ENCODE data around the gene RALGAPA1.

The RALGAPA1 gene

DNA sequence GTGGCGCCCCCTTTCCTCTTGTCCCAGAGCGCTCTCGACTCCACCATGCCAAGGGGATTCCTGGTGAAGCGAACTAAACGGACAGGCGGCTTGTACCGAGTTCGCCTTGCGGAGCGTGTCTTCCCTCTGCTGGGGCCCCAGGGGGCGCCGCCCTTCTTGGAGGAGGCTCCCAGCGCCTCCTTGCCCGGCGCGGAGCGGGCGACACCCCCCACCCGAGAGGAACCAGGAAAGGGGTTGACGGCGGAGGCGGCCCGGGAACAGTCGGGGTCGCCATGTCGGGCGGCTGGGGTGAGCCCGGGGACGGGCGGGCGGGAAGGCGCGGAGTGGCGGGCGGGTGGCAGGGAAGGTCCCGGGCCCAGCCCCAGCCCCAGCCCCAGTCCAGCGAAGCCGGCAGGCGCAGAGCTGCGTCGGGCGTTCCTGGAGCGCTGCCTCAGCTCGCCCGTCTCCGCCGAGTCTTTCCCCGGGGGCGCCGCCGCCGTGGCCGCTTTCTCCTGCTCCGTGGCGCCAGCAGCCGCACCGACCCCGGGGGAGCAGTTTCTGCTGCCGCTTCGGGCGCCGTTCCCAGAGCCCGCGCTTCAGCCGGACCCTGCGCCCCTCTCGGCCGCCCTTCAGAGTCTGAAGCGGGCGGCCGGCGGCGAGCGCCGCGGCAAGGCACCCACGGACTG is 274.8 kb downstream of the RALGAPA1 start:
- DNase-seq, result peak in 1 of 5 donors; percentile 5

DNA sequence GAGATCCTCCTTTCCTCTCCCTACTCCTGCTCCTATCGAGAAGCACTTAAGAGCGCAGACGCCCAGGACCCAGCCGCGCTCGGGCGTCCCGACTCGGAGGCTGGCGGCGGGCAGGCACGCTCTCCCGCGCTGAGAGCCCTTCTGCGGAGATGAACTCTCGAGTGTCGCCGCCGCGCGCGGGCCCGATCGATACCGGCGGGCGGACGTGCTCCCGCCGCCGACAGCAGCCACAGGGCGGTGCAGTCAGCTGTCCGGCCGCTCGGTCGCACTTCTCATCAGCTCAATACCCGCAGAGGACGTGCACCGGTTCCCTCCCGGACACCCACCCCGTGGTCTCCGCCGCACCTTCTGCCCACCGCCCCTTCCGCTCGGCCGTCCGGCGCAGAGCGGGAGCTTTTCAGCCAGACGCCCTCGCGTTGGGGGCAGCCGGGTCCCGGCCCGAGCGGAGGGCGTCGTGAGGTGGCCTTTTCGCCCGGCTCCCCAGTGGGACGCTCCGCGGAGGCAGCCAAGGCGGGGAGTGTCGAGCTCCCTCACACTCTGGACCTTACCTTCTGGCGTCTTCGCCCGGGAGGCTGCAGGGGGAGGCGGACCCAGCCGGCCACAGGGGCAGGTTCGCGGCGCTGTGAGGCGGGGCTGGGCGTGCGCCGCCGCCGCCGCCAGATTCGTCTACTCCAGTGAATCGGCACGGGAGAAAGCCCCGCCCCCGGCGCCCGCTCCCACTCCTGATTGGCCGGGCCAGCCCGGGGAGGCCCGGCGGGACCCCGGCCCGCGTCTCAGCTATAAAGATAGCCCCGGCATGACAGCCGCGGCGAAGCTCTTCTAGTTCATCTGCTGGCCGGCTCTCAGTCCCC is 275.5 kb downstream of the RALGAPA1 start, which contains the start of gene INSM2:
Gene INSM2, plus strand, starts transcription at position 808 of the 851 bp plus-strand sequence. CDS start 89 bp downstream, outside the sequence.
- peak in 3 of 5 donors; percentile 19 to 47 (median 23) for DNase-seq

DNA sequence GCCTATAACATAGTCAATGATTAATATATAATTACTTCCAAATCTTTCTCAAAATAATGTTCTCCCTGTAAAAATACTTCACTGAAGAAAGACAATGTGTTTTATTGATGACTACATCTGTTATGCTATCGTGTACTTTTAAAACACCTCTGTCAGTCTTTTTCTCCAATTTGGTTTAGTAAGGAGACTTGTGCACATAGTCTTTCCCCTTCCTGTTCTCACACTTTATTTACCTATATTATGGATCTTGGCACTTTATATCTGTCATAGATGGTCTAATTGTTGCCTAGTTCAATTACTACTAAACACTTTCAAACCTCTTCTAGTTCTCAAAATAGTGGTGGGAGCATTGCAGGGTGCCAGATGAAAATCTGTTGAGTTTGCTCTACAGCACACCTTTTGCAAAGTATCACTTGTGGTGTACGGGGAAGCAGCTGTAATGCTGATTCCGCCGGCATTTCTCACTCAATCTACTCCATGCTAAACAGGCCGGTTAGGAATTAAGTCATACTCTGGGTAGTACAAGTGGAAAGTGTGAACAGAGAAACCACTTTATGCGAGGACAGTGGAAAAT is 276.2 kb downstream of the RALGAPA1 start:
- DNase-seq, result peak in 1 of 5 donors; percentile 2

DNA sequence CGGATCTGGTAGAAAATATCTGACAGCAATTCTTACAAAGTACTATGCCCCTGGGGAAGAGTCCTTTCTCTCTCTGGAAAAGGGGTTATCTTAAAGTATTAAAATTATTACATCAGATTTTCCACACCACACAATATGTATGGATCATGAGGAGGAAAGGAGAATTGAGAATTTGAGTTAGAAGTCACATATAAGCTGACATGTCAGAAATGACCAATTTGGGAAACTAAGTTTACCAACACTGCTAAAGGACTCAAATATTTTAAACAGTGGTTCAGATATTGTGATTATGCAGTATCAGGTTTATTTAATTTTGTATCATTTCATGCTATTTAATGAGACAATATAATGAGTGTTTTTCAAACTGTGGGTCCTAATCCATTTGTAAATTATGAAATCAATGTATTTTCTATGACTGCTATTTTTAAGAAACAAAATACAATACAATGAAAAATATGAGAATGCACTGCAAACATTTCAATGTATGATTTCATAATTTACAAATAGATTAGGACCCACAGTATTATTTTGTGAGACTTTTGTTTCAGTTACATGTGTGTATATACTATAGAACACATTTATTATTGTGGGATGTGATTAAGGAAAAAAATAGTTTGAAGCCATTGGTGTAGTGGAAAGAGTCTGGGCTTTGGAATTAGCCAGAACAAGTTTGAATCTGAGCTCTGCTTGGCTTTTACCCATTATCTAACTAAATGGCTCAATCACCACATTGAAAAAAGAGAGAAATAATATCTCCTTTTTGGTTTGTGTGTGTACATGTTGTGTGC is 276.9 kb downstream of the RALGAPA1 start:
- no peak for DNase-seq

DNA sequence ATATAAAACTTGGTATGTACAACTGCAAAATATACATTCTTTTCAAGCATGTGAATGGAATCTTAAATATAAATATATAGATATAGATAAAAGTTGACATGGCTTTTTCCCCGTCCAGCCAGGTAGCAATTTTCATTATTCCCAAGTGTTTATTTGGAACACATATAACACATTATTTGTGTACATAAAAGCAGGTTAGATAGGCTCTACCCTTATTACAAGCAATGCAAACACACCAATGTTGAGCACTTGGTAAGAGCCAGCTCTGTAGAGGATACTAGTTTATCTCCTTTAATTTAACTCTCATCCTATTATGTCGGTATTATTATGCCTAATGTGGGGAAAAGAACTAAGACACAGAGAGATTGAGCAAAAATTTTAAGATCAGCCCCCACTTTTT is 282.1 kb downstream of the RALGAPA1 start:
- no peak for DNase-seq

DNA sequence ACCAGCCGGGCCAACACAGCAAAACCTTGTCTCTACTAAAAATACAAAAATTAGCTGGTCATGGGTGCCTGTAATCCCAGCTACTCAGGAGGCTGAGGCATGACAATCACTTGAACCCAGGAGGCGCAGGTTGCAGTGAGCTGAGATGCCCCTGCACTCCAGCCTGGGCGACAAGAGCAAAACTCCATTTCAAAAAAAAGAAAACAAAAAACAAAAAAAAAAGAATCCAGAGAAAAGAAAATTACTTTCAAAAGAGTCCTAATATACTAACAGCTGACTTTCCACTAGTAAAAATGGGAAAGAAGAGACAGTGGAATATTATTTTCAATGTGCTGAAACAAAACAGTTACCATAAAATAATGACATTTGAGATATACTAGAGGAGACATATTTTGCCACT is 283.4 kb downstream of the RALGAPA1 start:
- DNase-seq, result no peak

DNA sequence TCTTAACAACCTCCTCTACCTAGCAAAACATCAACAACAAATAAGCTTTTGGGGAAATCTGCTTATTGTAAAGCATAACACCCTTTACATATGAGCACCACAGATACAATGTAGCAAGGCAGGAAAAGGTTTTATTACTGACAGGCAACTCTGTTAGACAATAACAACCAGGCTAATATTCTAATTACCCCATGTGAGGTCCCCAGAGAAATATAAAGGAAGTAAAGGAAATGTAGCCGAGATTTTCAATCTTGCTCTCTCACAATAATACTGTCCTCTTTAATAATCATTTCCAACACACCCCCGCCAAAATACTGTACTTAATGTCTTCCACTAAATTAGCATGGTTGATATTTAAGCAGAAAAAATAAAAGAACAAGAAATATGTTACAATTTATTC is 289.1 kb downstream of the RALGAPA1 start:
- DNase-seq, result no peak

DNA sequence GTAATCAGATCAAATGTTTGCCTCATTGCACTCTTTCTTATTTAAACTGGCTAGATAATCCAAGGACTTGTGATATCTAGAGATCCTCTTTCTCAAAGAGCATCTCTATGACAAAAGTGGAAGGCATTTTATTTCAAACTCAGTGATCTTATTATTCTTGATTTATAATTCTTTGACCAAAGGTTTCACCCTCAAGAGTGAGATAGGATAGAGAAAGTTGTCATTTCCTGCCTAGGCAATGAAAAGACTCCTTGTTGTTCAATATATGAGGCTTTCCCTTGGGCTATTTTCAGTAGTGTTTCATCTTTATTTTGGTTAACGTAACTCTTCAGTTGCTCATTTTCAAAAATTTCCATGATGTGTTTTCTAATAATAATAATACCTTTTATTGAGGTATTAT is 293.2 kb downstream of the RALGAPA1 start:
- no peak for DNase-seq

DNA sequence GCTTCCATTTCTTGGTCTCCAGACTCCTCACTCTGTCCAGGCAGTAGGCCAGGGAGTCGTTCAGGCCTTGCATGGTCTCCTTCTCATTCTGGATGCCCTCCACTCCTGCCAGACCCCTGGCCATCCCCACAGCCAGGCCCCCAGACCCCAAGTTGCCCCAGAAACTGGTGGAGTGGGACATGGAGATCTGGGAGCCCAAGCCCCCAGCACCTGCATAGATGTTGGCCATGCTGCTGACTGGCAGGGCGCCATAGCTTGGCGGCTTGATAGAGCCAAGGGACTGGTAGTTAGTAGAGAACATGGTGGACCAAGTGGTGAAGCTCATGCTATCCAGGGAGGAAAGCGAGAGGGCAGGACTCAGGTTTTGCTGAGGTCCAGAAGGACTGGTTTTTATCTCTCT is 296.3 kb downstream of the RALGAPA1 start:
- no peak for DNase-seq

DNA sequence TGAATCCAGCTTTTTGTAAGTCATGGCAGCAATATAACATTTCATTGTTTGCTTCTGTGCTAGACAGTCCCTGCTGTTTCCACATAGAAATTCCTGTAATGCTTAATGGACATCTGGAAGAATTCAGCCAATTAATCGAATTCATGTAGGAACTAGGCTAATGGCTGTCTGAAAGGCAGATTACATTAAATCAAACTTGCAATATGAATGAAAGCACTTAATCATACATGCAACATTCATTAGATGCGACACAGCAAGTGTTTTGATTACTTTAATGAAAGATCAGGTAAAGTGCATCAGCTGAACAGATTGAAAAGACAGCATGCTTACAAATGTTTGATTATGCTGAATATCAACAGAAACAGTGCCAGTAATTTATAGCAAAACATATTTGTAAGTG is 299.2 kb downstream of the RALGAPA1 start:
- no peak for DNase-seq

DNA sequence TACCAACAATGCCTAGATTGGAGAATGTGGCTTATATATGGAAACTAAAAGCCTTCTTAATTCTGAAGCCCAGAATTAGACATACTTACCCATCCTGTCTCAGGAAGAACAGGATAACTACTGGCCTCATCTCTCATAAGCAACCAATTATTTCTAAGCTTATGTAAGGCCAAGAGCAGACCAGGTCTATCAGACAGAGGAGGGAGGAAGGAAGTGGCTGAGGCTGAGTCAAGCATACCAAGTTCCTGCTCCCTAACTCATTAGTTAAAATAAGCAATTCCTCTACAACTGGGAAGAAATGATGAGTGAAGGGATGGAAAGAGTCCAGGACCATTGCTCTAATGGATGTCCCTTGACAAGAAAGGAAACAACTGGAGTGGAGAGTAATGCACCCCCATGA is 302.2 kb downstream of the RALGAPA1 start:
- no peak for DNase-seq

DNA sequence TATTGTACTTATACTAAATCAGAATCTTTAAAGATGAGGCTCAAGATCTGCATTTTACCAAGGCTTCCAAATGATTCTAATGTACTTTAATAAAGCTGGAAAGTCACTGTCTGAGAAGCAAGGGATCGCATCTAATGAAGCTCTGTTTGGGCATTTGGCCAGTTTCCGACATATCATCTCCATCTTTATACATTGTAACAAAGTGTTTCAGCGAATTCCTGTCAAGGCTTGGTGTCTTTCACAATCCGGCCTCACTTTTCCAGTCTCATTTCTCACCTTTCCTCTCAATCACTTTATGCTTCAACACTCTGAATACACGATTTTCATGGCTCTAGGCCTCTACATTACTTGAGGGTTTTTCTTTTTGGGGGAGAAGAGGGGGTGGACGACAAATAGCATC is 302.6 kb downstream of the RALGAPA1 start:
- no peak for DNase-seq

DNA sequence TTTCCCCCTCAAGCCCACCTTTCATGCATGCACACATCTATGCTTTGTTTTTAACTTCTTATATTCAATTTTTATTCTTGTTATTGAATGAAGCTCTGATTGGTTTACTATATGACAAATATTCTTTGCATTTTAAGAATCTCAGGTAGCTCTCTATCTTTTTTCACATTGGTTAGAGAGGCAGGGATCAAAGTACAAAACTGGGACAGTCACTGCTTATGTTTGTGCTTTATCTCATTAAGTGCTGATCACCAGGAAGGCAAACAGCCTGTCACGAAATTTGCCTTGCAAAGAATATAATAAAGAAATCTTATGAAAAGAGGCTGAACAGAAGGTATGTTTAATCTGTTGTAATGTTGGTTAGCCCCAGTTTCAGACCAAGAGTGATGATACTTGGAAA is 304.8 kb downstream of the RALGAPA1 start:
- no peak for DNase-seq

DNA sequence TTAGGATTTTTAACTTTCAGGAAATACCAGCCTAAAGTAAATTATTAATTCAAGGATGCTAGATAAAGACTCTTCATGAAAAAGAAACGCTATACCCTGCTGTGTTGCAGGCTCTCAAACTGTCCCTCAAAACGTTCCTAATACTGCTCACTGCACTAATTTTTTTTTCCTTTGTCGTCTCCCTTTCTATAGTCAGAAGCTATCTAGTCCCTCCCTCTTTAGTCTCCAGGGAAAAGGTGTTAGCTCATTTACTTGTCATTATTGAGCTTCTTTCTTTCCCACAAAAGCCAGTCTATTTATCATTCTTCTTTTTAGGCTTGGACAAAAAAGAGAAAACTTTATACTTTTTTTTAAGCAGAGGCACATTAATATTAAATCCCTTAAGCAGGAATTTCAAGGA is 305.4 kb downstream of the RALGAPA1 start:
- no peak for DNase-seq

DNA sequence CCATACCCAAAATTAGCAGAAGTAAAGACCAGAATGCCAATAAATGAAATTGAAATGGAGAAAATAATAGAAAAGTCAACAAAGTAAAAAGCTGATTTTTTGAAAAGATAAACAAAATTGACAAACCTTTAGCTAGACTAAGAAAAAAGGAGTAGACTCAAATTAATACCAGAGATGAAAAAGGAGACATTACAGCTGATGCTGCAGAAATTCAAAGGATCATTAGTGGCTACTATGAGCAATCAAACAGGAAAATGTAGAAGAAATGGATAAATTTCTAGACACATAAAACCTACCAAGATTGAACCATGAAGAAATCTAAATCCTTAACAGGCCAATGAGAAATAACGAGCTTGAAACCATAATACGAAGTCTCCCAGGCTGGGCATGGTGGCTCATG is 309.9 kb downstream of the RALGAPA1 start:
- DNase-seq, result no peak

DNA sequence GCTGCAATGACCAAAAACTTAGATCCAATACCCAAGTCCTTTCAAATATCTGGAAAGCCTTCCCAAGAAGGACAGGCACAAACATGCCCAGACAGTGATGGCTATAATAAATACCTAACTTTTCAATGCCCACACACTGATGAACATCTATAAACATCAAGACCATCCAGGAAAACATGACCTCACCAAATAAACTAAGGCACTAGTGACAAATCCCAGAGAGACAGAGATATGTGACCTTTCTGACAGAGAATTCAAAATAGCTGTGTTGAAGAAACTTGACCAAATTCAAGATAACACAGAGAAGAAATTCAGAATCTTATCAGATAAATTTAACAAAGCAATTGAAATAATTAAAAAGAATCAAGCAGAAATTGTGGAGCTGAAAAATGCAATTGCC is 313.8 kb downstream of the RALGAPA1 start:
- DNase-seq, result no peak

DNA sequence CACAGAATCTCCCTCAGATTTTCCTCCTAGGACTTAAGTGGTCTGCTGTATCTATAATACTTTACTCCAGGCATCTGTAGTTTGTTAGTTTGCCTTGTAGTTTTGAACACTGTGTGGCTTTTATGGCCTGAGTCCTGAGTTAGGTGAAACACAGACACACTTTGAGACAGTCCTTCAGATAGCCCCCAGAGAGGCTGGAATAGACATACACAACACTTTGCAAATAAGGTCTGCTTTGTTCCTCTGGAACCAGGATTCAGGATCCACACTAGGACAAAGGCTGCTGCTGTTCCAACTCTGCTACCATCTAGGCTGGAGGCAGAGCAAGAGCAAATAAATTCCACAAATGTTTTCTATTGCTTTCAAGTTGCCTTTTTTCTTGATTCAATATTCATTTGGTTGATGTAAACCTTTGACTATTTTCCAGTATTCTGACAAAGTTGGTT is 316.5 kb downstream of the RALGAPA1 start:
- no peak for DNase-seq

Data from T-helper 1 cell (primary cell).